ENCODE data around the gene GALNS. TPM values are rescaled to one million over a fixed set of nuclear protein-coding genes. Genes with fewer than 3 reads are reported as not detected.

The GALNS gene
- total and polyA plus RNA-seq, 2 of the 13 experiments (the other 11 are each of a cell fraction or from before 2014, with no cell fraction given): 9.2 to 9.8 TPM

DNA sequence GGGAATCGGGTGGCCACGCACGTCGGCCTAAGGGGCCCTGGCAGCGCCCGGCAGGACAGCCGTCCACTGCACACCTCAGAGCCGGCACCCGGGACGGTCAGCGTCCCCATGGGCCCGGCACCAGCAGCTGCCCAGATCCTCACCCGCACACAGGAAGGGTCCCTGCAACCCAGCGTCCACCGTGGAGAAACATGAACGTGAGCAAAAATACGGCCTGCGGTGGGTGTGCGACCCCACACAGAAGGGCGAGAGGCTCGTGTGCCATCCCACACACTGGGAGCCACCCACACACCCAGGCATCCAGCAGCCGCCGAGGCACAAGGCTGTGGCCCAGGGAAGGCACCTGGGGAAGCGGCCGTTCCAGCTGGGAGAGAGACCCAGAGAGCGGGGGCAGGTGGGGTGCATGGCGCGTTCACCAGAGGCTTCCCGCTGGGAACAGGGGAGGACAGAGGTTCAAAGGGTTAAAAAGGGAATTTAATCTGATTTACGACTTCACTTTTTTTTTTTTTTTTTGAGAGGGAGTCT, 78.1 kb downstream of the GALNS start:
- Histone ChIP-seq H3K9me3 (ENCODE audit: low read length) (no peaks in the 10 kb centered on the region), H3K4me2 (ENCODE audit: low read depth, low read length) (no peak overlapping the region), H2AFZ (ENCODE audit: low read length) (no peak overlapping the region), H3K36me3 (replicated peaks in 1 of 2; ENCODE audit: control insufficient read depth in 1 of 2, insufficient read depth in 2 of 2, low read length in 2 of 2) (peaks cover 2 to 4% of the 10 kb centered on the region in 2 experiments; a peak in 1 of 5 replicates), H3K79me2 (ENCODE audit: insufficient read depth, low read length) (peaks cover 68% of the 10 kb centered on the region), H4K20me1 (ENCODE audit: insufficient read depth, low read length) (peaks cover 28% of the 10 kb centered on the region), H3K4me3 (replicated peaks in 1 of 3; ENCODE audit: insufficient read depth in 1 of 3, low read depth in 2 of 3, low read length in 3 of 3) (no peak overlapping the region), H3K27me3 (ENCODE audit: control insufficient read depth in 1 of 2, insufficient read depth in 2 of 2, low read length in 2 of 2) (no peaks in the 10 kb centered on the region), H3K27ac (ENCODE audit: extremely low read length, insufficient read depth, low read length) (no peak overlapping the region), H3K9ac (ENCODE audit: insufficient read depth, low read depth, low read length) (no peak overlapping the region), H3K4me1 (ENCODE audit: insufficient read depth, low read length) (peaks cover 51% of the 10 kb centered on the region)
- 95% methylated on average over 29 of the region's 30 CpGs for WGBS (ENCODE audit: low lambda C conversion rate)
- TF ChIP-seq RBFOX2 (IDR thresholded peaks at IDR 0.05; ENCODE audit: low read depth, low read length) (peak; percentile 46; the same call in 1 of the 2 replicates), ZMYM4 (CRISPR knock-in tag; IDR thresholded peaks at IDR 0.05) (no peak), AGO2 (optimal IDR thresholded peaks at IDR 0.05; ENCODE audit: low read depth, low read length) (peak; percentile 65)
- FAIRE-seq (no peak), ATAC-seq (no peak), DNase-seq (ENCODE audit: low spot score) (no peak)
- ChIA-PET POLR2A (interaction anchor here (0.8 to 1.9 kb wide), 2 partner anchors 8 to 78 kb away, joined by 3 to 6 read pairs; no protein-coding TSS in a partner anchor), CTCF (ENCODE audit: low intra/inter-chr PET ratio, low total read pairs) (no interaction called here)
- BruUV-seq (replicated peaks): no TSS peak
- intact Hi-C loops (cut with micrococcal nuclease; ENCODE audit: unreplicated experiment): no loop called here
- in situ Hi-C loops (cut with HindIII; ENCODE audit: extremely low pct_ligation_motif_present, low pct_unique_long_range_greater_than_20kb): no loop called here

DNA sequence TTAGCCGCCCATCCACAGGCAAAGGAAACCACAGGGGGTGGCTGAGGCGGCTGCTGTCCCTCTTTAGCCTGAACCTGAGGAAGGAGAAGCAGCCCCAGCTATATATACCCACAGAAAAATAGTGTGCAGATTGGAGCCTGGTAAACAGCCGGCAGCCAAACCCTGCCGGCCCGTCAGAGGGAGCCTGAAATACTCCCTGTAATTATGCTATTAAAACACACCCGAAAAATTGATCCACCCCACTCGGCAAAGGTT, 78.5 kb downstream of the GALNS start:
- intact Hi-C loops (cut with micrococcal nuclease; ENCODE audit: unreplicated experiment) (no loop called here), in situ Hi-C loops (cut with HindIII; ENCODE audit: extremely low pct_ligation_motif_present, low pct_unique_long_range_greater_than_20kb) (no loop called here)
- DNase-seq (ENCODE audit: low spot score) (no peak), FAIRE-seq (no peak), ATAC-seq (no peak)
- 92% methylated on average over 6 of the region's 7 CpGs for WGBS (ENCODE audit: low lambda C conversion rate)
- Histone ChIP-seq H3K79me2 (ENCODE audit: insufficient read depth, low read length) (peaks cover 63% of the 10 kb centered on the region), H3K27me3 (ENCODE audit: control insufficient read depth in 1 of 2, insufficient read depth in 2 of 2, low read length in 2 of 2) (no peaks in the 10 kb centered on the region), H2AFZ (ENCODE audit: low read length) (no peak overlapping the region), H3K4me2 (ENCODE audit: low read depth, low read length) (no peak overlapping the region), H3K9ac (ENCODE audit: insufficient read depth, low read depth, low read length) (no peak overlapping the region), H4K20me1 (ENCODE audit: insufficient read depth, low read length) (peaks cover 29% of the 10 kb centered on the region), H3K9me3 (ENCODE audit: low read length) (no peaks in the 10 kb centered on the region), H3K27ac (ENCODE audit: extremely low read length, insufficient read depth, low read length) (no peak overlapping the region), H3K36me3 (replicated peaks in 1 of 2; ENCODE audit: control insufficient read depth in 1 of 2, insufficient read depth in 2 of 2, low read length in 2 of 2) (peaks cover 2 to 4% of the 10 kb centered on the region in 2 experiments; a peak in 1 of 5 replicates), H3K4me1 (ENCODE audit: insufficient read depth, low read length) (peaks cover 47% of the 10 kb centered on the region), H3K4me3 (replicated peaks in 1 of 3; ENCODE audit: insufficient read depth in 1 of 3, low read depth in 2 of 3, low read length in 3 of 3) (no peak overlapping the region)
- no TSS peak for BruUV-seq (replicated peaks)
- ChIA-PET CTCF (ENCODE audit: low intra/inter-chr PET ratio, low total read pairs) (no interaction called here), POLR2A (no interaction called here)
- TF ChIP-seq REPIN1 (CRISPR knock-in tag; IDR thresholded peaks at IDR 0.05; ENCODE audit: borderline replicate concordance, low read depth): no peak
- TF ChIP-seq, protein P1, sequence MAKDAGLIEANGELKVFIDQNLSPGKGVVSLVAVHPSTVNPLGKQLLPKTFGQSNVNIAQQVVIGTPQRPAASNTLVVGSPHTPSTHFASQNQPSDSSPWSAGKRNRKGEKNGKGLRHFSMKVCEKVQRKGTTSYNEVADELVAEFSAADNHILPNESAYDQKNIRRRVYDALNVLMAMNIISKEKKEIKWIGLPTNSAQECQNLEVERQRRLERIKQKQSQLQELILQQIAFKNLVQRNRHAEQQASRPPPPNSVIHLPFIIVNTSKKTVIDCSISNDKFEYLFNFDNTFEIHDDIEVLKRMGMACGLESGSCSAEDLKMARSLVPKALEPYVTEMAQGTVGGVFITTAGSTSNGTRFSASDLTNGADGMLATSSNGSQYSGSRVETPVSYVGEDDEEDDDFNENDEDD (CRISPR knock-in tag; IDR thresholded peaks at IDR 0.05; ENCODE audit: borderline replicate concordance): no peak
- TF ChIP-seq, protein P2, sequence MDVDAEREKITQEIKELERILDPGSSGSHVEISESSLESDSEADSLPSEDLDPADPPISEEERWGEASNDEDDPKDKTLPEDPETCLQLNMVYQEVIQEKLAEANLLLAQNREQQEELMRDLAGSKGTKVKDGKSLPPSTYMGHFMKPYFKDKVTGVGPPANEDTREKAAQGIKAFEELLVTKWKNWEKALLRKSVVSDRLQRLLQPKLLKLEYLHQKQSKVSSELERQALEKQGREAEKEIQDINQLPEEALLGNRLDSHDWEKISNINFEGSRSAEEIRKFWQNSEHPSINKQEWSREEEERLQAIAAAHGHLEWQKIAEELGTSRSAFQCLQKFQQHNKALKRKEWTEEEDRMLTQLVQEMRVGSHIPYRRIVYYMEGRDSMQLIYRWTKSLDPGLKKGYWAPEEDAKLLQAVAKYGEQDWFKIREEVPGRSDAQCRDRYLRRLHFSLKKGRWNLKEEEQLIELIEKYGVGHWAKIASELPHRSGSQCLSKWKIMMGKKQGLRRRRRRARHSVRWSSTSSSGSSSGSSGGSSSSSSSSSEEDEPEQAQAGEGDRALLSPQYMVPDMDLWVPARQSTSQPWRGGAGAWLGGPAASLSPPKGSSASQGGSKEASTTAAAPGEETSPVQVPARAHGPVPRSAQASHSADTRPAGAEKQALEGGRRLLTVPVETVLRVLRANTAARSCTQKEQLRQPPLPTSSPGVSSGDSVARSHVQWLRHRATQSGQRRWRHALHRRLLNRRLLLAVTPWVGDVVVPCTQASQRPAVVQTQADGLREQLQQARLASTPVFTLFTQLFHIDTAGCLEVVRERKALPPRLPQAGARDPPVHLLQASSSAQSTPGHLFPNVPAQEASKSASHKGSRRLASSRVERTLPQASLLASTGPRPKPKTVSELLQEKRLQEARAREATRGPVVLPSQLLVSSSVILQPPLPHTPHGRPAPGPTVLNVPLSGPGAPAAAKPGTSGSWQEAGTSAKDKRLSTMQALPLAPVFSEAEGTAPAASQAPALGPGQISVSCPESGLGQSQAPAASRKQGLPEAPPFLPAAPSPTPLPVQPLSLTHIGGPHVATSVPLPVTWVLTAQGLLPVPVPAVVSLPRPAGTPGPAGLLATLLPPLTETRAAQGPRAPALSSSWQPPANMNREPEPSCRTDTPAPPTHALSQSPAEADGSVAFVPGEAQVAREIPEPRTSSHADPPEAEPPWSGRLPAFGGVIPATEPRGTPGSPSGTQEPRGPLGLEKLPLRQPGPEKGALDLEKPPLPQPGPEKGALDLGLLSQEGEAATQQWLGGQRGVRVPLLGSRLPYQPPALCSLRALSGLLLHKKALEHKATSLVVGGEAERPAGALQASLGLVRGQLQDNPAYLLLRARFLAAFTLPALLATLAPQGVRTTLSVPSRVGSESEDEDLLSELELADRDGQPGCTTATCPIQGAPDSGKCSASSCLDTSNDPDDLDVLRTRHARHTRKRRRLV (CRISPR knock-in tag; IDR thresholded peaks at IDR 0.05): no peak
- no peak for TF ChIP-seq HDAC6 (IDR thresholded peaks at IDR 0.05; ENCODE audit: low read depth, low read length)
